ENCODE measurements around the gene AHCYL1.
A peak's percentile ranks its signal among the peaks of the same experiment; 100 is the strongest.

The AHCYL1 gene

GRCh38 chr1:110040548-110040947 lies 56.0 kb downstream of the AHCYL1 start:
- no peak for DNase-seq

GRCh38 chr1:110043016-110043415 lies 58.5 kb downstream of the AHCYL1 start:
- DNase-seq = no peak

GRCh38 chr1:110047463-110047862 lies 62.9 kb downstream of the AHCYL1 start:
- no peak for DNase-seq

- no peak for DNase-seq
These were observed 63.7 kb downstream of the AHCYL1 start for GRCh38 chr1:110048240-110048639.

- DNase-seq = no peak
These were observed 64.5 kb downstream of the AHCYL1 start for GRCh38 chr1:110048923-110049601.

GRCh38 chr1:110049801-110050601 lies 65.4 kb downstream of the AHCYL1 start:
- peak in 1 of 3 experiments; percentile 13 for DNase-seq

GRCh38 chr1:110050602-110051261 lies 66.2 kb downstream of the AHCYL1 start:
- no peak for DNase-seq

GRCh38 chr1:110051262-110051648 lies 66.7 kb downstream of the AHCYL1 start:
- no peak for DNase-seq

- peak; percentile 29 to 65 (median 51) for DNase-seq
These were observed 69.2 kb downstream of the AHCYL1 start for GRCh38 chr1:110053552-110054428.

GRCh38 chr1:110055493-110056284 lies 71.1 kb downstream of the AHCYL1 start:
- DNase-seq = no peak

- no peak for DNase-seq
These were observed 71.7 kb downstream of the AHCYL1 start for GRCh38 chr1:110056285-110056683.

- DNase-seq = no peak
These were observed 72.2 kb downstream of the AHCYL1 start for GRCh38 chr1:110056776-110057175.

- DNase-seq = no peak
These were observed 73.5 kb downstream of the AHCYL1 start for GRCh38 chr1:110057963-110058518.

- no peak for DNase-seq
These were observed 74.0 kb downstream of the AHCYL1 start for GRCh38 chr1:110058591-110058990.

GRCh38 chr1:110059133-110059863 lies 74.7 kb downstream of the AHCYL1 start:
- no peak for DNase-seq

- DNase-seq = peak in 2 of 3 experiments; percentile 10 to 26
These were observed 75.6 kb downstream of the AHCYL1 start for GRCh38 chr1:110060034-110060661.

- no peak for DNase-seq
These were observed 76.1 kb downstream of the AHCYL1 start for GRCh38 chr1:110060662-110061060.

GRCh38 chr1:110061341-110061740 lies 76.8 kb downstream of the AHCYL1 start:
- DNase-seq = no peak

- no peak for DNase-seq
These were observed 78.0 kb downstream of the AHCYL1 start for GRCh38 chr1:110062612-110063011.

GRCh38 chr1:110063781-110064180 lies 79.2 kb downstream of the AHCYL1 start:
- no peak for DNase-seq
